Colon (tissue), 2 donors: Measurements from ENCODE around the gene KIF26B.

ENCODE experiments used
- FAIRE-seq: peaks from 2 replicates; lab custom pipeline; 2012; peaks lifted over from hg19 to GRCh38; lab: Jason Lieb, UNC
- donor health status: control.
- donor health status: control.

KIF26B gene

GRCh38 chr1:245753807-245754206 lies 599.0 kb downstream of the KIF26B start:
- FAIRE-seq = no peak

- no peak for FAIRE-seq
Measured at GRCh38 chr1:245754463-245754961, 599.7 kb downstream of the KIF26B start.
